HG03196 (cell line): ENCODE data around the gene GOT2.
"Not testable (repeated sequence)": the region's sequence is repeated elsewhere in the genome, so short reads cannot be mapped to it uniquely, and the experiment has no call there.

Source experiments
- ATAC-seq: cut with Tn5 transposase; IDR thresholded peaks from one replicate; pipeline ENCODE4 v1.9.1; 2021; ENCODE audit not compliant: unreplicated experiment

The GOT2 gene

GRCh38 chr16:58733671-58734458 lies at the start of gene GOT2:
Gene GOT2, minus strand, starts transcription at chr16:58734316. Its CDS starts 88 bp downstream, at chr16:58734228.
- ATAC-seq: peak; percentile 90

DNA sequence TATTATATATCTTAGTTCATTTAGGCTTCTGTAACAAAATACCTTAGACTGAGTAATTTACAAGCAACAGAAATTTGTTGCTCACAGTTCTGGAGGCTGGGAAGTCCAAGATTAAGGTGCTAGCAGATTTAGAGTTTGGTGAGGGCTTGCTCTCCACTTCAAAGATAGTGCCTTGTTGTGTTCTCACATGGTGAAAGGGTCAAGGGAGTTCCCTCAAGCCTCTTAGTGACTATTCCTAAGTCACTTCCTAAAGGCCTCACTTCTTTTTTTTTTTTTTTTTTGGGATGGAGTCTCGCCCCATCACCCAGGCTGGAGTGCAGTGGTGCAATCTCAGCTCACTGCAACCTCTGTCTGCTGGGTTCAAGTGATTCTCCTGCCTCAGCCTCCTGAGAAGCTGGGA lies 45.2 kb upstream of the GOT2 start:
- ATAC-seq: not testable (repeated sequence)

- ATAC-seq: no peak
These were observed 39.8 kb upstream of the GOT2 start for GRCh38 chr16:58773870-58774269.

- no peak for ATAC-seq
These were observed 34.0 kb upstream of the GOT2 start for GRCh38 chr16:58768145-58768544.

DNA sequence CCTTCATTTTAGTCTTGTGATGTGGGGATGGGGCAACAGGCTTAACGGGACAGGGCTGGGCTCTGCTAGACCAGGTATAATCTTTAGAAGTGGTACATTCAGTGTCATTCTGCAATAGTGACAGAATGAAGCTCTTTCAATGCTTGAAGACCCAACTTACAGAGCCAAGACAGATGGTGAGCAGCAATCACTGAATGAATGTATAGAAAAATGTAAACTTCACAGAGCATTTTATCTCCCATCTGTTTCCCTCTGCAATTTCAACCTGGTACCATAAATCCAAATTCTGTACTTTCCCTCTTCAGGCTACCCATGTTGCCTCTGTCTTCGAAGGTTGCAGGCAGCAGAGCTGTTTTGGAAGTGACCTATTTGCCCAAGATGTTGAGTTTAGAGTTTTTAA lies 33.5 kb upstream of the GOT2 start:
- no peak for ATAC-seq

DNA sequence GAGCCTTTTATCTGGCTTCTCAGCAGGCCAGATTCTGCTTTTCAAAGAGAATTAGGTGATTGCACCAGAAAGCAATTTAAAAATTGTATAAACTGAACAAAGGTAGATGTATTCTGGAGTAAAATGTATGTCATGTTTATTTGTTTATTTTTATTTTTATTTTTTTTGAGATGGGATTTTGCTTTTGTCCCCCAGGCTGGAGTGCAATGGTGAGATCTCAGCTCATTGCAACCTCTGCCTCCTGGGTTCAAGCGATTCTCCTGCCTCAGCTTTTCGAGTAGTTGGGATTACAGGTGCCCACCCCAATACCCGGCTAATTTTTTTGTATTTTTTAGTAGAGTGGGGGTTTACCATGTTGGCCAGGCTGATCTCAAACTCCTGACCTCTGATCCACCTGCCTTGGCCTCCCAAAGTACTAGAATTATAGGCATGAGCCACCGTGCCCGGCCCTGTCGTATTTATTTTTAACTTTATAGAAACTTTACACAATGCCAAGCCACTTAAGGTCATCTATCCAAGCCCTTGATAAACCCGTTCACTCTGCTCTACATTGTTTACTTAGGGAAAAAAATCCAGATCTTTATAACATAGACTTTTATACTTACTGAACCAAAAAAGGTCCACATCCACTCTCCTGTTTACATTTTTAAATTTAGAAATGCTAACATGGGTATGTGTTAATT lies 22.7 kb upstream of the GOT2 start:
- no peak for ATAC-seq

DNA sequence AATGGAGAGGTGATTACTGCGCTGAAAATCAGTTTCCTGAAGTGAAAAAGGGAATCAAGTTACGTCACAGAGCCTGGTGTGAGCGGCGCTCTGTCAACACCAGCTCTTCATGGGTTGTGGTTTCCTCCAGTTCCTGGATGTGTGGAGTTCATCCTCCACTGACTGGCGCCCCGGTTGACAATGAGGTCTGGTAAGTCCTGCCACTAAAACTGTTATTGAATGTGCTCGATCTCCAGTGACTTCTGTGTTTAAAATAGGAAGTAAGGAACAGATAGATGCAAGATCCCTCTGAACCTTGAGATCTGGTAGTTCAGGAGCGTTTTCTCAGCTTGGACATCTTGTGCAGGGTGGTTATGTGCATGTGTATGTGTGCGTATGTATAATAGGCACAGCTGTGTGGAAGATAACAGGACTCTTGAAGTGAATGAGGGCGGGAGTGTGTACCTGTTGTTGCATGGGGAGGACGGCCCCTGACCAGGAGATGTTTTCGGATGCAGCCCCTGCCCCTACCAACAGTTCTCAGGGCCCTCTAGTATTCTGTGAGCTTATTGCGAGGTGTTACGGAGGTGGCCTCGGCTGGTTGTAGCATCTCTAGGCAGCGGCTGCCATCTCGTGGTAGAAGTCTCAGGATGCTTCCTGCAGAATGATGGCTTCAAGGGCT lies 22.0 kb upstream of the GOT2 start:
- peak; percentile 93 for ATAC-seq

DNA sequence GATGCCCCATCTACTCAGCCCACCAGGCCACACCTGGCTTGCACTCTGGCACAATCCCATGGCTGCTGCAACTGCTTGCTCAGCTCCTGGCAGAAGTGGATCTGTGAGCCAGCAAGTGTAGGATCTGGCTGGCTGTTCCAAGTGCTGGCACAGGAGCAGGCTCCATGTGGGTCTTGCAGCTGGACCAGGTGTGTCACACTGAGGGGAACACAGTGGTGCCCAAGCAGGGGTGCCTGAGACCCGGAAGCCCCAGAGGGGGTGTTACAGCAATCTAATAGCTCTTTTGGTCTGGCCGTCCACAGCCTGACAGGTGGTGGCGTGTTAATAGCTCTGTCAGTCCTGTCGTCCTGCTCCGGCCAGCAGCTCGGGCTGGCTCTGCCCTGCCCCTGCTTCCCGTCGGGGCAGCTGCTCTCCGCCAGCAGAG lies 19.6 kb upstream of the GOT2 start:
- no peak for ATAC-seq

GRCh38 chr16:58744497-58744896 lies 10.4 kb upstream of the GOT2 start:
- ATAC-seq: no peak

DNA sequence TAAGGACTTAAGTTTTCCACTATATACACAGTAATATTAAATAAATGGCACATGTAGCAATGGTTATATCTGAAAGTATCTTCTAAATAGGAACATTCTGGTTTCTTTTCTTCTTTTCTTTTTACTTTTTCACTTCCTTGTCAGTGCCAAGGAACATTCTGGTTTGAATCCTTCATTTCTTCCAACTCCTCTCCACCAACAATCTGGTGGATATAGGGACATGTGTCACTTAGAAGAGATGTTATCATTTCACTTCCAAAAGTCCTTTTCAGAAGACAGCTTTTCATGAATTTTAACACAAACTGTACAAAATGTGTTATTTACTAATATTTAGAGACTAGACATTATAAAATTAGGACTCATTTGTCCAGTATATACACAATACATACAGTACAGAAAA lies 7.9 kb upstream of the GOT2 start:
- ATAC-seq: no peak

GRCh38 chr16:58741166-58741565 lies 7.0 kb upstream of the GOT2 start:
- no peak for ATAC-seq

GRCh38 chr16:58738672-58739296 lies 4.7 kb upstream of the GOT2 start:
- no peak for ATAC-seq

DNA sequence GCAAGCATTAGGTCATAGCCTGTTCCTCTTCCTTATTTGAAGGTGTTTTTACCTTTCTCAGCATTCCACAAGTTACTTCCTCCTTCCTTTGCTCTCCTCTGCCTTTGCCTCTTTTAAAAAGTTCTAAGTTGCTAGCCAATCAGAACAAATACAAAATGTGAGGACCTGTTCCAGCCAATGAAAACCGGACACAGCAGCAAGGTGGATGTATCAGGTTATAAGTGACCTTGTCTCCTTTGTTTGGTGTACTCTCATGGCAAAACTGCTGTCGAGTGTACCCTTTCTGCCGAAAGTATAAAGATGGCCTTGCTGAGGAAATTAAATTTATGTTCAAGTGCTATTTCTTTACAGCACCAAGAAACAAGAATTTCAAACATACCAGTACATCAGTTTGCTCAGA lies 2.2 kb upstream of the GOT2 start:
- ATAC-seq: not testable (repeated sequence)

- ATAC-seq: no peak
These were observed 307 bp upstream of the GOT2 start for GRCh38 chr16:58734459-58734787.

DNA sequence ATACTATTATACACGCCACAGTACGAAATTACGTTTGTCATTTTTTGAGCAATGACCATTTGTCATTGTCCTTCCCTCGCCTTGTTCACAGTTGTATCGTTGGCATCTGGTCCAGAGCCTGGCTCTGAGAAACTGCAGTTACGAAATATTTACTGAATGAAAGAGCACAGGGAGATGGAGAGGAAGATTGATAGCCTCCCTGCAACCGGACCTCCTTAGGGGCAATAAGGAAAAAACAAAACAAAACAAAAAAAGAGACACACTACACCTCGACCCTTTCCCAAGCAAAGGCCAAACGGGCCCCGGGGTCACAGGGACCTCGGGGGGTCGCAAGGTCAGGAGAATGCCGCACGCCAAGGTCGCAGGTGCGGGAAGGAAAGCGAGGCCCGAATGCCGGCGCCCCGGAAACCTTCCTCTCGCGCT lies 857 bp downstream of the GOT2 start:
- ATAC-seq: no peak

GRCh38 chr16:58732545-58733247 lies 1.4 kb downstream of the GOT2 start:
- ATAC-seq: peak; percentile 48

DNA sequence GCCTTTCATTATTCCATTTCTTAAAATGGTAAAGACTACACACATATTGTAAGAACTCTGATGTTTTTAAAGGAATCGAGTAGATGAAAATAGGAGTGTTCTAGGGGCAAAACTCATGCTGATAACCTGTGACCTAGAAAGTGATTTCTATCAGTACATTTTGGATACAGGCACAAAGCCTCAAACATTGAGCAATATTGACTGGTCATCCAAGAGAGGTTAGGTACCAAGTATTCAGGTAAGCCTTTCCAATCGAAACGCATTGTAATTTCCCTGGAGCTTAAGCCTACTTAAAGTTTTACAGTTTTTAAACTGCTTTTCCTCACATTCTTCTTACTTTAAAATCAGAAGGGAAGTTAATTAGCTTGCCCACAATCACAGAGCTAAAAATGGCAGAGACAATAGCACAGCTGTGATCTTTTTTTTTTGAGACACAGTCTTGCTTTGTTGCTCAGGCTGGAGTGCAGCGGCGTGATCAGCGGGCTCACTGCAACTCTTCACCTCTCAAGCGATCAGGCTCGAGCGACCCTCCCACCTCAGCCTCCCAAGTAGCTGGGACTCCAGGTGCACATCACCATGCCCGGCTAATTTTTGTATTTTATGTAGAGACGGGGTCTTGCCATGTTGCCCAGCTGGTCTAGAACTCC lies 3.3 kb downstream of the GOT2 start:
- no peak for ATAC-seq

- no peak for ATAC-seq
These were observed 6.1 kb downstream of the GOT2 start for GRCh38 chr16:58727796-58728568.

GRCh38 chr16:58727028-58727781 lies 6.9 kb downstream of the GOT2 start:
- no peak for ATAC-seq
